Upper lobe of left lung (tissue), 6 donors: ENCODE results near the gene KCNK4. TPM values are rescaled to one million over a fixed set of nuclear protein-coding genes. Genes with fewer than 3 reads are reported as not detected.

Experiments
- ATAC-seq, 2 donors: fragments of 200-7000 bp; cut with Tn5 transposase; one replicate each; pipeline ENCODE4 v1.9.1; 2022; ENCODE audit warnings: mild to moderate bottlenecking in 2 of 2, moderate library complexity in 2 of 2; ENCODE audit not compliant: low FRiP score in 2 of 2
- DNase-seq, 2 donors: peaks; one replicate each; pipeline ENCODE4 v3.0.0-alpha.2; 2019 to 2020
- H3K27ac ChIP-seq, 4 donors: fragments of 200-600 bp; sonication (generic); one replicate each; pipeline ENCODE4 v1.5.1; 2016 to 2019
- H3K27me3 ChIP-seq, 4 donors: fragments of 200-600 bp; sonication (generic); one replicate each; pipeline ENCODE4 v1.5.1; 2017 to 2019
- H3K36me3 ChIP-seq, 4 donors: fragments of 200-600 bp; sonication (generic); one replicate each; pipeline ENCODE4 v1.5.1; 2016 to 2019
- H3K4me1 ChIP-seq, 4 donors: fragments of 200-600 bp; sonication (generic); one replicate each; pipeline ENCODE4 v1.5.1; 2018 to 2019
- H3K4me3 ChIP-seq, 4 donors: fragments of 200-600 bp; sonication (generic); one replicate each; pipeline ENCODE4 v1.5.1; 2017 to 2019; ENCODE audit warnings: mild to moderate bottlenecking in 2 of 4, moderate library complexity in 1 of 4
- H3K9me3 ChIP-seq, 4 donors: fragments of 200-600 bp; sonication (generic); one replicate each; pipeline ENCODE4 v1.5.1; 2018 to 2019
- EP300 ChIP-seq, 4 donors: sonication (generic); formaldehyde crosslinking; IDR thresholded peaks; one replicate each; pipeline ENCODE4 v1.5.1; 2017; ENCODE audit warnings: antibody characterized with exemption in 4 of 4, control low read depth in 2 of 4
- POLR2A ChIP-seq, 4 donors: fragments of 450-650 bp; IDR thresholded peaks; one replicate each; pipeline ENCODE4 v1.5.1; 2016 to 2017; ENCODE audit warnings: antibody characterized with exemption in 4 of 4, mild to moderate bottlenecking in 2 of 4
- POLR2AphosphoS5 ChIP-seq, 2 donors: sonication (generic); formaldehyde crosslinking; IDR thresholded peaks; one replicate each; pipeline ENCODE4 v1.5.1; 2017; ENCODE audit warnings: antibody characterized with exemption in 2 of 2
- WGBS, 2 donors: methylation state at CpG; one replicate each; pipeline ENCODE4 v1.1.5; 2017 to 2018; 5-methylcytosine and 5-hydroxymethylcytosine counted together
- total RNA-seq, 6 donors: library from RNA; depleted of rRNA in 4 of 6; stranded (reverse); fragments of >200 nt in 4 of 6; gene quantifications; one replicate each; pipeline versions ENCODE4 v1.1.0 to v1.2.1, GENCODE V29; 2016 to 2021
- TF ChIP-seq, protein P1 (sequence below), 6 experiments: fragments of 450-650 bp in 4 of 6; fragments of 200-600 bp in 2 of 6; sonication (generic) in 2 of 6; IDR thresholded peaks; one replicate each; pipeline ENCODE4 v1.5.1; 2016 to 2019; ENCODE audit warnings: antibody characterized with exemption in 6 of 6
- donor health status: DM: no; HTN: no; CAD: no; lungs with moderate emphysema.
- donor health status: DM: no; HTN: yes; CAD: no; lungs with severe emphysema.

The KCNK4 gene
- total RNA-seq, 6 donors from 2014 or later: 0.17 to 0.55 (median 0.26) TPM; not detected in 3

DNA sequence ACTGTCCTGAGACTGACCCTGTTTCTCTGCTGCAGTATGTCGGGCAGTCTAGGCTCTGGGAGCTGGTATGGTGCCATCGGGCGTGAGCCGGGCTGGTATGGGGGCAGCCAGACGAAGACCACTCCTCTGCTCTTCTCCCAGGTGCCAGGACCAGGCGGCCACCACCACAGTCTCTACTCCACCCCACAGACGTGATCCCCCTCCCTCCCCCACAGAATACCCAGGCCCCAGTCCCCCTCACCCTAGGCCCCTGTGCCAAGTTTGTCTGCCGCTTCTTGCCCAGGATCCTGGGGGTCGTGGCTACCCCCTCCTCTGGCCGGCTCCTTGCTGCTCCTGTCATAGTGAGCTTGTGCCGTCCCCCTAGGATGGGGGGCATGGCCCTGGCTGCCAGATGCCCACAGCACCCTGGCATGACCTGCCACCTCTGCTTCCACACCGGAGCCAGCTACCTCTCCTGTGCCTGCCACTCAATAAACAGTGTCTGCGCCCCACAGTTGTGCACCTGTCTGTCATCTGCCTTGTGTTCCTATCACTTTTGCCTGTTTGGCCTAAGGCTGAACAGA is 2.0 kb upstream of the KCNK4 start:
- Histone ChIP-seq H3K27ac (no peak overlapping the region), H3K9me3 (no peaks in the 10 kb centered on the region), H3K4me3 (no peak overlapping the region), H3K36me3 (no peaks in the 10 kb centered on the region), H3K4me1 (peaks cover 24 to 38% (median 28%) of the 10 kb centered on the region in 4 donors), H3K27me3 (peaks cover 0 to 32% (median 22%) of the 10 kb centered on the region in 4 donors)
- 93 to 100% methylated on average over 1 to 13 of the region's 13 CpGs for WGBS, 2 donors
- TF ChIP-seq POLR2A (IDR thresholded peaks at IDR 0.05) (no peak), EP300 (IDR thresholded peaks at IDR 0.05) (no peak), POLR2AphosphoS5 (IDR thresholded peaks at IDR 0.05) (no peak)
- TF ChIP-seq, protein P1, sequence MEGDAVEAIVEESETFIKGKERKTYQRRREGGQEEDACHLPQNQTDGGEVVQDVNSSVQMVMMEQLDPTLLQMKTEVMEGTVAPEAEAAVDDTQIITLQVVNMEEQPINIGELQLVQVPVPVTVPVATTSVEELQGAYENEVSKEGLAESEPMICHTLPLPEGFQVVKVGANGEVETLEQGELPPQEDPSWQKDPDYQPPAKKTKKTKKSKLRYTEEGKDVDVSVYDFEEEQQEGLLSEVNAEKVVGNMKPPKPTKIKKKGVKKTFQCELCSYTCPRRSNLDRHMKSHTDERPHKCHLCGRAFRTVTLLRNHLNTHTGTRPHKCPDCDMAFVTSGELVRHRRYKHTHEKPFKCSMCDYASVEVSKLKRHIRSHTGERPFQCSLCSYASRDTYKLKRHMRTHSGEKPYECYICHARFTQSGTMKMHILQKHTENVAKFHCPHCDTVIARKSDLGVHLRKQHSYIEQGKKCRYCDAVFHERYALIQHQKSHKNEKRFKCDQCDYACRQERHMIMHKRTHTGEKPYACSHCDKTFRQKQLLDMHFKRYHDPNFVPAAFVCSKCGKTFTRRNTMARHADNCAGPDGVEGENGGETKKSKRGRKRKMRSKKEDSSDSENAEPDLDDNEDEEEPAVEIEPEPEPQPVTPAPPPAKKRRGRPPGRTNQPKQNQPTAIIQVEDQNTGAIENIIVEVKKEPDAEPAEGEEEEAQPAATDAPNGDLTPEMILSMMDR (IDR thresholded peaks at IDR 0.05): no peak
- ATAC-seq: no peak
- no peak for DNase-seq

DNA sequence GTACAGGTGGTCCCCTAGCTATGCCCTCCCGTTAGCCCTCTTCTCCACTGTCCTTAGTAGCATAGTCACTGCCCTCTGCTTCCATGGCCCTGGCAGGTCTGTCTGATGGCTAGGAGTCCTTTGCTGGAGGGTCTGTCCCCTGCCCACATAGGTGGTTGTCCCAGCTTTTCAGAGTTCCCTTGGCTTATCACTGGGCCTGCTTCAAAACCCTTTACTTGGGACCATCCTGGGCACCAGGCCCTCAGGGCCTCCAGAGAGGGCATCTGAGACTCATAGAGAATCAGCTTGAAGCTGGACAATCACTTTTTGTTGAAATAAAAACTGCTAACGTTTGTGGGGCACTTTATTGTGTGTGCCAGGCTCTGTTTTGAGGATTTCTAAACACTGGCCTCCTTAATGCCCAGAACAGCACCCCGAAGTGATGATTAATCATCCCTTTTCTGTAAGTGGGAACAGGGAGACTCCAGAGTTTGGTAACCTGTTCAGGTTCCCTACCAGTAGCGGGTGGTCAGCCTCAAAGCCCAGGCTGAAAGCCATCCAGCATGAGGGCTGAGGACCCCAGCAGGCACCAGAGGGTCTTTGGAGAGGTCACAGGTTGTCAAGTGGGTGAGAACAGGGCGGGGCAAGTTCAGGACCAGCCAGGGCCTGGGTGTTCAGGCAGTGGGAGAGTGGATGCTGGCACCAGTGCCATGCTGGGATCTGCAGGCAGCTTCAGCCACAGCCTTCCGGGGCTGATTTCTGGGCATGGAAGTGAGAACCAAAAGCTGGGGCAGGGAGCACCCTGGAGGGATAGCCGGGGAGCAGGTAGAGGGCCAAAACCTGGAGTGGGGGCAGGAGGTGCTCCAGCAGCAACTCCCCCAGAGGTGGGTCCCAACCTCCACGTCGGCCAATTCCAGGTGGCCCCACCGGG is 495 bp upstream of the KCNK4 start:
- no peak for TF ChIP-seq POLR2AphosphoS5 (IDR thresholded peaks at IDR 0.05)
- WGBS, 2 donors: 47 to 62% methylated on average over 7 to 8 of the region's 10 CpGs
- ATAC-seq (no peak), DNase-seq (no peak)
- Histone ChIP-seq H3K9me3 (no peaks in the 10 kb centered on the region), H3K27me3 (peaks cover 0 to 38% (median 23%) of the 10 kb centered on the region in 4 donors), H3K4me1 (peaks cover 23 to 35% (median 27%) of the 10 kb centered on the region in 4 donors), H3K4me3 (no peak overlapping the region), H3K36me3 (no peaks in the 10 kb centered on the region), H3K27ac (no peak overlapping the region)

DNA sequence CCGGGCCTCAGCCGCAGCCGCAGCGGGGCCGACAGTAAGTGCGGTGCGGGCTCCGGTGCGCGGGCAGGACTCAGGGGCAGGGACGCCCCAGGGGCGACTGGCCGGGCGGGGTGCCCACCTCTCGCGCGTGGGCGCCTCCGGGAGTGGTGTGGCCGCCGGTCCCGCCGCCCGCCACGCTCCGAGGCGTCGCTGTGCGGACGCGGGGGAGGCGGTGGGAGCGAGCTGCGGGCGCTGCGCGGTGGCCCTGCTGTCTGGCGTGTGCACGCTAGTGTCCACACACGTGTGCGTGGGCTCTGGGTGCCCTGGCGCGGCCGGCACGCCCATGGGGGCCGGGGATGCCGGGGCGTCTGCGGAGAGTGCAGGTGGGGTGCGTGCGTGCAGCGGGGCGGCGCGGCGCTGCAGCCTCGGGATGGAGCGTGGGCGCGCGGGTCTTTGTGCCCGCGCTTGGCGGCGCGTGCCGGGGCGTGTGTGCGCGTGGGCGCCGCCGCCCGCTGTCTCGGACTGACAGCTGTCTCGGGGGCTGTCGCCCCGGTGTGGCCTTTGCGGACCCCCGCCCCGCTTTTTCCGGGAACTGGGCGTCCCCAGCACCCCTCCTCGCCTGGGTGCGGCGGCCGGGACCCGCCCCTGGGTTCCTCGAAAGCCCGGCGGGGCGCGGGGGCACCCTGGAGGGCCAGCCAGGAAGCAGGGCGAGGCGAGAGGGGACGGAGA is 804 bp downstream of the KCNK4 start:
- Histone ChIP-seq H3K27ac (no peak overlapping the region), H3K4me3 (peak overlapping the region; percentile 4 to 46 (median 34)), H3K9me3 (no peaks in the 10 kb centered on the region), H3K27me3 (peaks cover 0 to 42% (median 26%) of the 10 kb centered on the region in 4 donors), H3K4me1 (peaks cover 14 to 23% (median 18%) of the 10 kb centered on the region in 4 donors), H3K36me3 (no peaks in the 10 kb centered on the region)
- TF ChIP-seq POLR2AphosphoS5 (IDR thresholded peaks at IDR 0.05) (no peak), EP300 (IDR thresholded peaks at IDR 0.05) (no peak), POLR2A (IDR thresholded peaks at IDR 0.05) (no peak)
- TF ChIP-seq, protein P1 (IDR thresholded peaks at IDR 0.05): no peak
- DNase-seq (peak in 1 of 2 donors; percentile 86), ATAC-seq (peak in 1 of 2 donors; percentile 29)
- WGBS, 2 donors: 0% methylated on average over 2 of the region's 96 CpGs; no CpG with 5 or more reads in 1 of the 2 donors

DNA sequence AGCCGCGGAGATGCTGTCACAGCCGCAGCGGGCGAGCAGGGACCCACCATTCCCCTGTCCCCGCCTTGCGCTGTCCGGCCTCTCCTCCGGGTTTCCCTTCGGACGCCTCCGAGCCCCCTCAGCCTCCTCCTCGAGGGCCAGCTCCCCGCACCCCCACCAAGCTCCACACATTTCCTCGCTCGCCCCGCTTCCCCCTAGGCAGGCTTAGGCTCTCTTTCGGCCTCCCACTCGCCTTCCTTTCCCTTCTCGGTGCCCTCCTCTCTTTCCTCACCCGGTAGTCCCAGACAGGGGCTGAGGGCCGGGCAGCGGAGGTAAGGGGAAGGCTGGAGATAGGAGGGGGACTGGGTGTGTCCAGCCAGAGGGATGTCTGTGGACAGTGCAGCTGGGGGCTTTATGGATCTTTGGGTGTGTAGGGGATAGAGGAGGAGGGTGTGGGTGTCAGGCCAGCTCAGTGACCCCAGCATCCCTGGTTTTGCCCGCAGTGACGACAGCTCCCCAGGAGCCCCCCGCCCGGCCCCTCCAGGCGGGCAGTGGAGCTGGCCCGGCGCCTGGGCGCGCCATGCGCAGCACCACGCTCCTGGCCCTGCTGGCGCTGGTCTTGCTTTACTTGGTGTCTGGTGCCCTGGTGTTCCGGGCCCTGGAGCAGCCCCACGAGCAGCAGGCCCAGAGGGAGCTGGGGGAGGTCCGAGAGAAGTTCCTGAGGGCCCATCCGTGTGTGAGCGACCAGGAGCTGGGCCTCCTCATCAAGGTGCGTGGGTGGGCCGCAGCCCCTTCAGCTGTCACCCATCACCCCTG is 1.6 kb downstream of the KCNK4 start:
- TF ChIP-seq POLR2A (IDR thresholded peaks at IDR 0.05): no peak
- TF ChIP-seq EP300 (IDR thresholded peaks at IDR 0.05): no peak
- no peak for TF ChIP-seq POLR2AphosphoS5 (IDR thresholded peaks at IDR 0.05)
- Histone ChIP-seq H3K9me3 (no peaks in the 10 kb centered on the region), H3K4me3 (peak overlapping the region; percentile 4 to 46 (median 34)), H3K27me3 (peaks cover 0 to 50% (median 33%) of the 10 kb centered on the region in 4 donors), H3K4me1 (peaks cover 14 to 23% (median 18%) of the 10 kb centered on the region in 4 donors), H3K36me3 (no peaks in the 10 kb centered on the region), H3K27ac (no peak overlapping the region)
- 27 to 33% methylated on average over 33 to 40 of the region's 42 CpGs for WGBS, 2 donors
- DNase-seq (peak in 1 of 2 donors; percentile 75), ATAC-seq (no peak)

DNA sequence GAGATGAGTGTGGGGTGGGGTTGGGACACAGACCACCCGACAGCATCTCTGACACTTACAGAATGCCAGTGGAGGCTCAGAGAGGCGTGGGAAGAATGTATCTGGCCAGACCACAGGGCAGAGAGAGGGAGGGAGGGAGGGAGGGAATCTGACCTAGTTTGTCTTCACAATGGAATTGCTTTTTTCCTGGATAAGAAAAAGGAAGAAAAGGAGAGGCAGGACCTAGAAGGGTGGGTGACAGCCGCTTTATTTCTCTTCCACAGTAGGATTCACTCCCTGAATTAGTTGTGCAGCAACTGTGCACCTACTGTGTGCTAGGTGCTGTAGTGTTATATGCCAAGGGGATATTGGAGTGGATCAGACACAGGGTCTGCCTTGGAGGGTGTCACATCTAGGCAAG is 3.7 kb downstream of the KCNK4 start:
- H3K27ac ChIP-seq: no peak overlapping the region
- no peaks in the 10 kb centered on the region for H3K9me3 ChIP-seq
- H3K27me3 ChIP-seq: peaks cover 0 to 65% (median 43%) of the 10 kb centered on the region in 4 donors
- 50 to 68% methylated on average over 3 of the region's 3 CpGs for WGBS, 2 donors
- DNase-seq (no peak), ATAC-seq (no peak)
- no peak overlapping the region for H3K4me3 ChIP-seq
- no peaks in the 10 kb centered on the region for H3K36me3 ChIP-seq
- no peak for TF ChIP-seq EP300 (IDR thresholded peaks at IDR 0.05)
- TF ChIP-seq, protein P1 (IDR thresholded peaks at IDR 0.05): no peak
- TF ChIP-seq POLR2AphosphoS5 (IDR thresholded peaks at IDR 0.05): no peak
- TF ChIP-seq POLR2A (IDR thresholded peaks at IDR 0.05): no peak
- H3K4me1 ChIP-seq: peaks cover 23 to 31% (median 27%) of the 10 kb centered on the region in 4 donors
